ENCODE results near the gene TRAF3.

- TF ChIP-seq CTCF (conservative IDR thresholded peaks at IDR 0.05; ENCODE audit: low read depth, low read length) (no peak), EZH2 (IDR thresholded peaks at IDR 0.05; ENCODE audit: borderline replicate concordance, low read depth, low read length, poor library complexity, severe bottlenecking) (no peak)
These were observed 19.5 kb downstream of the TRAF3 start for GRCh38 chr14:102796661-102797190.

All from A673 (cell line).